ENCODE data around the gene ERFE.
"Not testable (repeated sequence)": the region's sequence is repeated elsewhere in the genome, so short reads cannot be mapped to it uniquely, and the experiment has no call there.

The ERFE gene

DNA sequence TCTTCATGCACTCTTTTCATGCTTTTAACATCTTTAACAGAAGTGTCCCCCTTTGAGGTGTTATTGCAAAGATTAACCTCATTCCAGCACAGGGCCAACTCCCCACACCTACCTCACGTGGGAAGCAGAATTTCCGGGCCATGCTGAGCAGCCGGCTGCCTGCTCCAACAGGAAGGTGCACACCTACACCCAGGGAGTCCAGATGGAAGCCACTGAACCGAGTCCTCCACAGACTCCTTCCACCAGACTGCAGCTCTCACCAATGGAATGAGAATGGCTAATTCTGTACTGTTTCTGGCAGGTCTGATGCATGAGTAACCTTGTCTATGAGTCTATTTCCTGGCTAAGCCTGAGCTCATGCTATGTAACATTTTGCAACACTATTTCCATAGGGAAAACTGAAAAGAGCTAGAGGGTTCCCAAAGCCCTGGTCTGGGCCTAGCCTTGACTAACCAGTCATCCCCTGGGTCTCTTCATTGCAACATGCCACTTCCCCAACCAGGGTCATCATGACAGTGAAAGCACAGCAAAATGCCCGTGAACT is 11.0 kb downstream of the ERFE start:
- DNase-seq (ENCODE audit: low read depth): peak; percentile 98

GRCh38 chr2:238170386-238171071 is 11.8 kb downstream of the ERFE start:
- no peak for DNase-seq (ENCODE audit: low read depth)

- not testable (repeated sequence) for DNase-seq (ENCODE audit: low read depth)
These were observed 12.3 kb downstream of the ERFE start for GRCh38 chr2:238171072-238171431.

DNA sequence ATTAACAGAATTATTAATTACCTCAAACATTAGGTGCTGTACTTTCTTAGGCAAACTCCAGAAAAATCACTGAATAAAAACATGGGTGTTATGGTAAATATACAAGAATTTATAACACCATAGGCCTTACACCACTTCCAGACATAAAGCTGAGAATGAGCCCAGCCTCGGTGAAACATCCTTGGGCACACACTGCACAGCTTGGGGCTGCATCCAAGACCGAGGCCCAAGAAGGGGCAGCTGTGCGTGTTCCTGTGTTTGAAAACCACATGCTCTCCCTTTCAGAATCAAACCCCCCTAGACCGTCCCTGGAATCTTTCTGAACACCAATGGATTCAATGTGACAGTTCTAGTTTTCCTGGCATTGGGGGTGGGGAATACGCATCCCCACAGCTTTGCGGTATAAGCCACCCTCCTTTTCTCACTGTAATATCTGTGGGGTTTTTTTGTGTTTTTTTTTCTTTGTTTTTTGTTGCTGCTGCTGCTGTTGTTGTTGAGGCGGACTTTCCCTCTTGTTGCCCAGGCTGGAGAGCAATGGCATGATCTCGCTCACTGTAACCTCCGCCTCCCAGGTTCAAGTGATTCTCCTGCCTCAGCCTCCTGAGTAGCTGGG is 12.9 kb downstream of the ERFE start:
- DNase-seq (ENCODE audit: low read depth): no peak

DNA sequence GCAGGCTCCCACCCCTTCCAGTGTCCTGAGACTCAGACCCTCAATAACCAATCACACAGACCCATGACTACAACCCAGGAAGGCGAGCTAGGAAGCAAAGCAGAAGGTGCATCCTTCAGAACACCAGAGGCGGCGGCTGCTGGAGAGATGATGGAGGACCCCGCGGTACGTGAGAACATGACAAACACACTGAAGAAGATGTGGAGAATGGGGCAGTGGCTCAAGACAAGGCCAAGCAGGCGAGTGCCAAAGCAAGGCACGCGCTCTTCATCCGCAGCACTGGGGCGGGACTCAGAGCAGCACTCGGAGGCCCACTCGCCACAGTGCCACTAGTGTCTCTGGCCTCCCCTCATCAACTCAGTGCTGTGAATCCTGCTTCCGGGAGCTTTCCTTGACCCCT is 13.7 kb downstream of the ERFE start:
- DNase-seq (ENCODE audit: low read depth): no peak

- no peak for DNase-seq (ENCODE audit: low read depth)
These were observed 14.9 kb downstream of the ERFE start for GRCh38 chr2:238173692-238174091.

DNA sequence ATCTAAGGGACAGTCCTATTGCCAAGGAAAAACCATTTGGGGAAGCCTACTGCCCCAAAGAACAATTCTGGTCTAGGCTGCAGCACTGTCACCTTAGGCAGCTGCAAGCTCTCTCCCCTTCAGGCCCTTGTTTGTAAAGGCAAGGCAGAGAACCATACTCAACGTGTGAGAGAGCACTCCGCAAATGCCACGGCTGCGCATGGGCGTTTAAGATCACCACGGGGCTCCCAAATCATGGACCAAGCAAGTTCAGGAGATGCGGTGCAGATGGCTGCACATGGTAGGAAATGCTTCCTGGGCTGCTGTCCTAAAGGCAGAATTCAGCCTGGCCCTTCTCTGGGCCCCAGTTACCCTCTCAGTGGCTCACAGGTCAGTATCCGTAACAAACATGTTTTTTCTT is 15.5 kb downstream of the ERFE start:
- no peak for DNase-seq (ENCODE audit: low read depth)

GRCh38 chr2:238174701-238175100 is 15.9 kb downstream of the ERFE start:
- no peak for DNase-seq (ENCODE audit: low read depth)

DNA sequence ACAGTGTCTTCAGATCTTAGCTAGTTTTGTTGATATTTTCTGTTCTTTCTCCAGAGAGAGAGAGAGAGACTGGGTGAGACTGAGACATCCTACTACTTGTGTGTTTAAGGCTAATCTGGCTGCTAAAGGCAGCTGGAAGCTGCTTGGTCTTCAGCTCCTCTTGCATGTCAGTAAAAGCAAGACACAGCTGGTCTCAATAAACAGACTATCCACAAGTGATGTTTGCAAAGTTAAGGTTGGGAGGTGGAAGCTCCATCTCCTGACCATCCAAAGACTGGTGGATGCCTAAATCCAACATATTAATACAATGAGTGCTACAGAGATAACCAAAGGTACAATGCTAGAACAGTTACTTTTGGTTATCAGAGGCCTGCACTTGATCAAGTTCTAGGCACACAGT is 17.8 kb downstream of the ERFE start:
- DNase-seq (ENCODE audit: low read depth): peak; percentile 19

- DNase-seq (ENCODE audit: low read depth): no peak
These were observed 21.8 kb downstream of the ERFE start for GRCh38 chr2:238180554-238180953.

DNA sequence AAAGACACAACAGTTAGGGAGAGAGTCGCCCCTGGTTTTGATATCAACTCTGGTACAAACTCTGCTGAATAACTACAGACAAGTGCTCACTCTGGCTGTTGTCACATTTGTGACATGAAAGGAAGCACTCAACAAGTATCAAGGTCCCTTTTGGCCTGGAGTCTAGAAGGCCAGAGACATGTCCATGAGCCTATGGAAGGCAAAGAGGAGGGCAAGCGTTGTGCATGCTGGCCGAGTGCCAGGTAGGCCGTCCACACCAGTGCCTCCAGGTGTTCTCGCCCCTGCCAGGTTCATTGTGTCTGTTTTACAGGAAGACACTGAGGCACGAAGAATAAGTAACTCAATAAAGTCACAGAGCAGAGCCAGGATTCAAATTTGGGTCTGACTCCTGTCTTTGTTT is 23.6 kb downstream of the ERFE start:
- DNase-seq (ENCODE audit: low read depth): no peak

- no peak for DNase-seq (ENCODE audit: low read depth)
These were observed 25.1 kb downstream of the ERFE start for GRCh38 chr2:238183821-238184220.

DNA sequence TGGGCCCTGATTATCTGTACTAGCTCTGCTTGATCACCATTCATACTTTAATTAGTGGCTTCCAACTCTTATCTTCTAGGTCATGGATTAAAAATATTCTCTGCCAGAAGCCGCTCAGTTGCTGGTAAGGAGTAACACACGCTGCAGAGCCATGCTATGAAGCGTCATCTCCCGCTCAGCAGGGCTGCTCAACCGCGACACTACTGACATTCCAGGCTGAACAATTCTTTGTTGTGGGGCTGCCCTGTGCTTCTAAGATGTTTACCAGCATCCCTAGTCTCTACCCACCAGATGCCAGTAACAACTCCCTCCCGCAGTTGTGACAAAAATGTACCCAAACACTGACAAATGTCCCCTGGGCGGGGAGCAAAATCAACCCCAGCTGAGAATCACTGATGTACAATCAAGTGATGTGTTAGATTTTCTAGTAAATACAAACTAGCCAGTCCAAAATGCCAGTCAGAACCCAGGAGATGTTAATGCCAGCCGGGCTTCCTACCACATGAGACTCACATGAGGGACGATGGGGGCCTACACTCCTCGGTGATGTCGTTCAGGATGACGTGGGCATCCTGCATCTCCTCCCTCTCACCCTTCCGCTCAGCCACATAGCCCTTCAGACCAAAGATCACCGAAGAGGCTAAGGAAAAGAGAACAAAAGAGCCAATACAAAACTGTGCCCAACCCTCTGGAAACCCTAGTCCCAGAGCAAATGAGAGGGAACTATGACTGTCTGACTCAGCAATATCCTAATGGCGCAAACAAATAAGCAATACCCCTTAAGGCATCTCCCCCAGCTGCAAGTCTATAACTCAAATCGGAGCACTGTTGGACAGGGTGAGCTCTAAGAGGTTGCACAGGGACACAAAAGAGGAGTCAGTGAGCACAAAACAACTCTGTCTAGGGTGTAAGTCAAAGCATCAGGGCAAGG is 29.1 kb downstream of the ERFE start:
- DNase-seq (ENCODE audit: low read depth): no peak

DNA sequence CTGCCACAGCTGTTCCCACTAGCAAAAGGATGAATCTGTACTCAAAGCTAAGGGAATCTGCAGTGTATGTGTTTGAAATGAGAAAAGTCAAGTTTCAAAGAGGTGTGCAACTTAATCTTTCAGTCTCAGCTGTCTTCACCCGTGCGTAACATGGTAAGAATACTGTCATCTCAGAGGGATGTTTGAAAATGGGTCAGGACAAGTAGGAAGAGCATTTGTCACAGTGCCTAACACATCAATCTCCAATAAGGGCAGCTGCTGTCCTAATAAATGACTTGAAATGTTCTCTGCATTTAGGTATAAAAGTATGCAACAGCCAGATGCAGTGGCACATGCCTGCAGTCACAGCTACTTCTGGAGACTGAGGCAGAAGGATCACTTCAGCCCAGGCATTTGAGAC is 31.7 kb downstream of the ERFE start:
- no peak for DNase-seq (ENCODE audit: low read depth)

- DNase-seq (ENCODE audit: low read depth): peak; percentile 30
These were observed 43.7 kb downstream of the ERFE start for GRCh38 chr2:238202326-238203093.

GRCh38 chr2:238203094-238203972 is 44.6 kb downstream of the ERFE start, which contains the start of gene ILKAP:
Gene ILKAP (minus strand): TSS chr2:238203695. CDS start chr2:238203553, 142 bp downstream.
- peak; percentile 87 for DNase-seq (ENCODE audit: low read depth)

DNA sequence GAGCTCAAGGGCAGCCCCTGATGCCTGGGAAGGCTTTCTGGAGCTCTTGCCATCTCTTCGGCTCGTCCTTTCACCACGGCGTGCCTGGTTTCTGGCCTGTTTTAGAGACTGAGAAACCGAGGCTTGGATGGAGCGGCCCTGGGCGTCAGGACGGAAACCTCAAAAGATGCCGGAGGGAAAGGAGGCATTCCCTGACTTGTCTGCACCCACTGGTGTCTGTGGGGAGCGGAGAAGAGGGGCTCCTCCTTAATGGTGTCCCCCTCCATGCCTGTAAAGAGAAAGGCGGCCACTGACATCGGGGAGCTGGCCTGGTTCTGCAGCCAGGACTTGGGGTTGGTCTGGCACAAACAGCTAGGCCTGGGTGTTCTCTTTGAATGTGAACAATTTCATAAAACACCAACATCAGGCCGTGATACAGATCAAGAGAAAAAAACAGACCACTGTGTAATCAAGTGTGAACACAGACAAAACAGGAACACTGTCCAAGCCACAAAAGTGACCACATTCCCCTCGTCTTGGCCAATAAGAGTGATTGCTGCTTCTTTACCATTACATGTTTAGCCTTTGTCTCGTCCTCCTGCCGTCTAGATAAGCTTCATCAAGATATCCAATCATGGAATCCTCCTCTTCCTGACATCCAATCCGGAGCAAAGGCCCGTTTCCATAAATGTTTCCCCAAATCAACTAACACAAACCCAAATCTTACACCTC is 45.4 kb downstream of the ERFE start:
- DNase-seq (ENCODE audit: low read depth): no peak

DNA sequence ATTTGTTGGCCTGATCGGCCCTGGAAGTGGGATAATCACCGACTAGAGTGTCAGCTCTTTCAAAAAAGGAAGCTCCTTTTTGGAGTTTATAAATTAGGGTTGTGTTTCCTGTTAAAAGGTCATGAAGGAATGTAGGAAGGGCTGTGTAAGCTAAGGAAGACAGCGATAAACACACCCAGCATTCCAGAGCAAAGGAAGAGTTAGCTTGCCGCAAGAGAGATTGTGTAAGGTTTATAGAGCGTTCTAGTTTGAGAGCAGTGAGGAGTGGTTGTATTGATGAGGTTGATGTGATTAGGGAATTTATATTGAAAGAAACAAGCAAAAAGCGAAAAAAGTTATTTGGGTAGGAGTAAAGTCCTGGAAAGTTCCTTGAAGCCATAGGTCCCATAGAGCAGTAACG is 48.2 kb downstream of the ERFE start:
- DNase-seq (ENCODE audit: low read depth): no peak

GRCh38 chr2:238216651-238217184 is 57.9 kb downstream of the ERFE start:
- DNase-seq (ENCODE audit: low read depth): no peak
